ENCODE data around the gene FBXL12. TPM values are rescaled to one million over a fixed set of nuclear protein-coding genes. Genes with fewer than 3 reads are reported as not detected.
A peak's percentile ranks its signal among the peaks of the same experiment; 100 is the strongest.

The FBXL12 gene
- polyA plus RNA-seq, 1 donor from 2014 or later, result 31.5 TPM

DNA sequence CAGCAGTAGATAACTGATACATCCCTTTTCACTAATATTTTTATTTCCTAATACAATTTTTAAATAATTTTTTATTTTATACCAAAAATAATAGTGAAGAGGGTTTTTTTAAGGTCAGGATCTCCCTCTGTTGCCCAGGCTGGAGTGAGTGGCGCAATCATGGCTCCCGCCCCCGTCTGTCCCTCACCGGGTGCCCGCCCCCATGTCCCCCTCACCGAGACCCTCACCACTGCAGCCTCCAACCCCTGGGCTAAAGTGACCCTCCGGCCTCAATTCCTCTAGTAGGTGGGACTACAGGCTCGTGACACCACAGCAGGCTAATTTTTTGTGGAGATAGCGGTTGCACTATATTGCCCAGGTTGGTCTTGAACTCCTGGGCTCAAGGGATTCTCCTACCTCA lies 32.5 kb downstream of the FBXL12 start:
- Histone ChIP-seq H3K4me2 (ENCODE audit: low read length) (no peak overlapping the region), H3K27ac (ENCODE audit: low read length) (peak overlapping the region; percentile 70), H4K20me1 (ENCODE audit: insufficient read depth) (no peaks in the 10 kb centered on the region), H3K79me2 (replicated peaks; ENCODE audit: insufficient read depth, low read length) (no peaks in the 10 kb centered on the region), H3K9ac (ENCODE audit: low read length) (peak overlapping the region; percentile 70), H3K27me3 (ENCODE audit: insufficient read depth, low read depth, low read length) (no peaks in the 10 kb centered on the region), H3F3A (ENCODE audit: insufficient read depth, low read length, poor library complexity, severe bottlenecking) (no peaks in the 10 kb centered on the region), H3K9me3 (ENCODE audit: low read length) (no peaks in the 10 kb centered on the region), H3K9me2 (ENCODE audit: insufficient read depth, low read length) (no peaks in the 10 kb centered on the region), H2AFZ (ENCODE audit: low read depth, low read length) (peak overlapping the region; percentile 65), H3K36me3 (ENCODE audit: insufficient read depth, low read length) (no peaks in the 10 kb centered on the region), H3K4me3 (ENCODE audit: low read length) (peak overlapping the region; percentile 76)
- TF ChIP-seq EP300 (conservative IDR thresholded peaks at IDR 0.05; ENCODE audit: poor library complexity, severe bottlenecking) (no peak), SMC3 (conservative IDR thresholded peaks at IDR 0.05; ENCODE audit: poor library complexity) (no peak), RAD21 (conservative IDR thresholded peaks at IDR 0.05) (no peak), EZH2 (IDR thresholded peaks at IDR 0.05; ENCODE audit: borderline replicate concordance, insufficient read depth, low read length, poor library complexity, severe bottlenecking) (no peak), MXI1 (conservative IDR thresholded peaks at IDR 0.05; ENCODE audit: poor library complexity, severe bottlenecking) (no peak), TAF1 (IDR thresholded peaks at IDR 0.05; ENCODE audit: low read depth) (no peak), POLR2AphosphoS5 (IDR thresholded peaks at IDR 0.05) (no peak)
- TF ChIP-seq, protein P1, sequence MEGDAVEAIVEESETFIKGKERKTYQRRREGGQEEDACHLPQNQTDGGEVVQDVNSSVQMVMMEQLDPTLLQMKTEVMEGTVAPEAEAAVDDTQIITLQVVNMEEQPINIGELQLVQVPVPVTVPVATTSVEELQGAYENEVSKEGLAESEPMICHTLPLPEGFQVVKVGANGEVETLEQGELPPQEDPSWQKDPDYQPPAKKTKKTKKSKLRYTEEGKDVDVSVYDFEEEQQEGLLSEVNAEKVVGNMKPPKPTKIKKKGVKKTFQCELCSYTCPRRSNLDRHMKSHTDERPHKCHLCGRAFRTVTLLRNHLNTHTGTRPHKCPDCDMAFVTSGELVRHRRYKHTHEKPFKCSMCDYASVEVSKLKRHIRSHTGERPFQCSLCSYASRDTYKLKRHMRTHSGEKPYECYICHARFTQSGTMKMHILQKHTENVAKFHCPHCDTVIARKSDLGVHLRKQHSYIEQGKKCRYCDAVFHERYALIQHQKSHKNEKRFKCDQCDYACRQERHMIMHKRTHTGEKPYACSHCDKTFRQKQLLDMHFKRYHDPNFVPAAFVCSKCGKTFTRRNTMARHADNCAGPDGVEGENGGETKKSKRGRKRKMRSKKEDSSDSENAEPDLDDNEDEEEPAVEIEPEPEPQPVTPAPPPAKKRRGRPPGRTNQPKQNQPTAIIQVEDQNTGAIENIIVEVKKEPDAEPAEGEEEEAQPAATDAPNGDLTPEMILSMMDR (IDR thresholded peaks at IDR 0.05; ENCODE audit: poor library complexity, severe bottlenecking), result no peak
- TF ChIP-seq, protein P2, sequence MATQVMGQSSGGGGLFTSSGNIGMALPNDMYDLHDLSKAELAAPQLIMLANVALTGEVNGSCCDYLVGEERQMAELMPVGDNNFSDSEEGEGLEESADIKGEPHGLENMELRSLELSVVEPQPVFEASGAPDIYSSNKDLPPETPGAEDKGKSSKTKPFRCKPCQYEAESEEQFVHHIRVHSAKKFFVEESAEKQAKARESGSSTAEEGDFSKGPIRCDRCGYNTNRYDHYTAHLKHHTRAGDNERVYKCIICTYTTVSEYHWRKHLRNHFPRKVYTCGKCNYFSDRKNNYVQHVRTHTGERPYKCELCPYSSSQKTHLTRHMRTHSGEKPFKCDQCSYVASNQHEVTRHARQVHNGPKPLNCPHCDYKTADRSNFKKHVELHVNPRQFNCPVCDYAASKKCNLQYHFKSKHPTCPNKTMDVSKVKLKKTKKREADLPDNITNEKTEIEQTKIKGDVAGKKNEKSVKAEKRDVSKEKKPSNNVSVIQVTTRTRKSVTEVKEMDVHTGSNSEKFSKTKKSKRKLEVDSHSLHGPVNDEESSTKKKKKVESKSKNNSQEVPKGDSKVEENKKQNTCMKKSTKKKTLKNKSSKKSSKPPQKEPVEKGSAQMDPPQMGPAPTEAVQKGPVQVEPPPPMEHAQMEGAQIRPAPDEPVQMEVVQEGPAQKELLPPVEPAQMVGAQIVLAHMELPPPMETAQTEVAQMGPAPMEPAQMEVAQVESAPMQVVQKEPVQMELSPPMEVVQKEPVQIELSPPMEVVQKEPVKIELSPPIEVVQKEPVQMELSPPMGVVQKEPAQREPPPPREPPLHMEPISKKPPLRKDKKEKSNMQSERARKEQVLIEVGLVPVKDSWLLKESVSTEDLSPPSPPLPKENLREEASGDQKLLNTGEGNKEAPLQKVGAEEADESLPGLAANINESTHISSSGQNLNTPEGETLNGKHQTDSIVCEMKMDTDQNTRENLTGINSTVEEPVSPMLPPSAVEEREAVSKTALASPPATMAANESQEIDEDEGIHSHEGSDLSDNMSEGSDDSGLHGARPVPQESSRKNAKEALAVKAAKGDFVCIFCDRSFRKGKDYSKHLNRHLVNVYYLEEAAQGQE (IDR thresholded peaks at IDR 0.05; ENCODE audit: borderline replicate concordance), result no peak

DNA sequence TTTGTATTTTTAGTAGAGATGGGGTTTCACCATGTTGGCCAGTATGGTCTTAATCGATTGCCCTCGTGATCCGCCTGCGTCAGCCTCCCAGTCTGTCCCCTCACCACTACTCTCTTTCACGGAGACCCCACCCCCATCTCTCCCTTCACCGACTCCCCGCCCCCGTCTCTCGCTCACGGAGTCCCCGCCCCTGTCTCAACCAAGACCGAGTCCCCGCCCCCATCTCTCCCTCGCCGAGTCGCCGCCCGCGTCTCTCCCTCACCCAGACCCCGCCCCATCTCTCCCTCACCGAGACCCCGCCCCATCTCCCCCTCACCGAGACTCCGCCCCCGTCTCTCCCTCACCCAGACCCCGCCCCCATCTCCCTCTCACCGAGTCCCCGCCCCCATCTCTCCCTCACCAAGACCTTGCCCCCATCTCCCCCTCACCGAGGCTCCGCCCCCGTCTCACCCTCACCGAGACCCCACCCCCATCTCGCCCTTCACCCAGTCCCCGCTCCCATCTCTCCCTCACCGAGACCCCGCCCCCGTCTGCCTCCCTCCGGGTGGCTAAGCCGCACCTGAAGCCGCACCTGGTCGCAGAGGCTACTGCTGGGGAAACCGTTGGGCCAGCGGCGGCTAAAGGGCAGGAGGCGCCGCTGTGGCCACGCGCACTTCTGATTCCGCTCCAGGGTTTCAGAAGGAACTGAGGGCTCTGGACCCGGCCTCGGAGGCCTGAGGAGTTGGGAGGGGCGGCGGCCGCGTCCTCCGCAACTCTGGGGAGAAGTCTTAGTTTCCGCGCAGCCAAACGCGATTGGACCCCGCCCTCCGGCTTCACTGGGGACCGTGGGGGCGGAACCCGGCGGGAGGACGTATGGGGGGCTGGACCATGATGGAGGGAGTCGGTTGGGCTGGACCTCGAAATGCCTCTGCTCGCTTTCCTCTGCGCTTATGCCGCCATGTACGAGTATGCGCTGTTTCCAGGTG lies 33.2 kb downstream of the FBXL12 start:
- no peaks in the 10 kb centered on the region for H4K20me1 ChIP-seq (ENCODE audit: insufficient read depth)
- TF ChIP-seq POLR2AphosphoS5 (IDR thresholded peaks at IDR 0.05) (peak; percentile 84), SMC3 (conservative IDR thresholded peaks at IDR 0.05; ENCODE audit: poor library complexity) (no peak), EZH2 (IDR thresholded peaks at IDR 0.05; ENCODE audit: borderline replicate concordance, insufficient read depth, low read length, poor library complexity, severe bottlenecking) (no peak), MXI1 (conservative IDR thresholded peaks at IDR 0.05; ENCODE audit: poor library complexity, severe bottlenecking) (peak; percentile 33), RAD21 (conservative IDR thresholded peaks at IDR 0.05) (no peak), TAF1 (IDR thresholded peaks at IDR 0.05; ENCODE audit: low read depth) (no peak), EP300 (conservative IDR thresholded peaks at IDR 0.05; ENCODE audit: poor library complexity, severe bottlenecking) (peak; percentile 33)
- TF ChIP-seq, protein P2 (IDR thresholded peaks at IDR 0.05; ENCODE audit: borderline replicate concordance), result no peak
- TF ChIP-seq, protein P1 (IDR thresholded peaks at IDR 0.05; ENCODE audit: poor library complexity, severe bottlenecking), result no peak
- H3K79me2 ChIP-seq (replicated peaks; ENCODE audit: insufficient read depth, low read length), result no peaks in the 10 kb centered on the region
- peak overlapping the region; percentile 70 for H3K9ac ChIP-seq (ENCODE audit: low read length)
- no peaks in the 10 kb centered on the region for H3K9me2 ChIP-seq (ENCODE audit: insufficient read depth, low read length)
- no peak overlapping the region for H3K4me2 ChIP-seq (ENCODE audit: low read length)
- H2AFZ ChIP-seq (ENCODE audit: low read depth, low read length), result peak overlapping the region; percentile 65
- H3K4me3 ChIP-seq (ENCODE audit: low read length), result peak overlapping the region; percentile 76
- H3F3A ChIP-seq (ENCODE audit: insufficient read depth, low read length, poor library complexity, severe bottlenecking), result no peaks in the 10 kb centered on the region
- peak overlapping the region; percentile 75 for H3K27ac ChIP-seq (ENCODE audit: low read length)
- no peaks in the 10 kb centered on the region for H3K9me3 ChIP-seq (ENCODE audit: low read length)
- H3K27me3 ChIP-seq (ENCODE audit: insufficient read depth, low read depth, low read length), result no peaks in the 10 kb centered on the region
- no peaks in the 10 kb centered on the region for H3K36me3 ChIP-seq (ENCODE audit: insufficient read depth, low read length)
